OCI-LY1 (cell line): ENCODE measurements around the gene CIZ1.

ENCODE experiments used
- H2AFZ ChIP-seq: fragments of 200-600 bp; sonication (generic), shearing (Covaris generic); 2 replicates; pipeline ENCODE4 v1.6.0; 2014; ENCODE audit warnings: antibody characterized with exemption, mild to moderate bottlenecking, low read length
- H3F3A ChIP-seq: fragments of 200-600 bp; sonication (generic), shearing (Covaris generic); 2 replicates; pipeline ENCODE4 v1.6.0; 2014; ENCODE audit warnings: mild to moderate bottlenecking, antibody characterized with exemption, low read length, moderate library complexity; ENCODE audit not compliant: insufficient read depth
- H3K27ac ChIP-seq: fragments of 200-600 bp; sonication (generic); 2 replicates; pipeline ENCODE4 v1.5.1; 2014; ENCODE audit warnings: low read length, mixed run types, mild to moderate bottlenecking, low read depth; ENCODE audit not compliant: poor library complexity, severe bottlenecking
- H3K27me3 ChIP-seq: fragments of 200-600 bp; sonication (generic); 2 replicates; pipeline ENCODE4 v1.6.0; 2014; ENCODE audit warnings: antibody characterized with exemption, mild to moderate bottlenecking, low read length, moderate library complexity; ENCODE audit not compliant: insufficient read depth
- H3K36me3 ChIP-seq: fragments of 200-600 bp; sonication (generic); 2 replicates; pipeline ENCODE4 v1.6.1; 2014; ENCODE audit warnings: mild to moderate bottlenecking, antibody characterized with exemption, low read length, moderate library complexity, mixed read lengths; ENCODE audit not compliant: insufficient read depth
- H3K4me1 ChIP-seq: fragments of 200-600 bp; sonication (generic); 2 replicates; pipeline ENCODE4 v1.5.1; 2014; ENCODE audit warnings: mild to moderate bottlenecking, low read length, moderate library complexity; ENCODE audit not compliant: insufficient read depth, severe bottlenecking
- H3K4me2 ChIP-seq: fragments of 200-600 bp; sonication (generic), shearing (Covaris generic); 2 replicates; pipeline ENCODE4 v1.6.1; 2014; ENCODE audit warnings: low read length
- H3K4me3 ChIP-seq: fragments of 200-600 bp; sonication (generic); 2 replicates; pipeline ENCODE4 v1.5.1; 2014; ENCODE audit warnings: low read length, low read depth, mild to moderate bottlenecking, mixed read lengths; ENCODE audit not compliant: poor library complexity, severe bottlenecking
- H3K79me2 ChIP-seq: fragments of 200-600 bp; shearing (Covaris generic); 2 replicates; pipeline ENCODE4 v1.6.1; 2016; ENCODE audit warnings: mixed run types, low read length, mixed read lengths; ENCODE audit not compliant: insufficient read depth
- H3K9ac ChIP-seq: fragments of 200-600 bp; sonication (generic), shearing (Covaris generic); 2 replicates; pipeline ENCODE4 v1.6.1; 2014; ENCODE audit warnings: mild to moderate bottlenecking, low read length, mixed read lengths
- H3K9me2 ChIP-seq: fragments of 200-600 bp; sonication (generic), shearing (Covaris generic); 2 replicates; pipeline ENCODE4 v1.6.1; 2014; ENCODE audit warnings: low read depth, mild to moderate bottlenecking, low read length, mixed read lengths
- H3K9me3 ChIP-seq: fragments of 200-600 bp; shearing (Covaris generic); 2 replicates; pipeline ENCODE4 v1.6.1; 2014; ENCODE audit warnings: low read length, mixed read lengths
- H4K20me1 ChIP-seq: fragments of 200-600 bp; sonication (generic), shearing (Covaris generic); 2 replicates; pipeline ENCODE4 v1.6.0; 2016; ENCODE audit warnings: mild to moderate bottlenecking, low read length; ENCODE audit not compliant: insufficient read depth
- EZH2 ChIP-seq: fragments of 200-600 bp; sonication (generic), shearing (Covaris generic); IDR thresholded peaks from 2 replicates; pipeline ENCODE4 v1.8.0; 2017; ENCODE audit warnings: borderline replicate concordance, mixed run types, mild to moderate bottlenecking, antibody characterized with exemption, low read length, moderate library complexity, mixed read lengths
- TF ChIP-seq, protein P1 (sequence below): fragments of 200-600 bp; sonication (generic), shearing (Covaris generic); IDR thresholded peaks from 2 replicates; pipeline ENCODE4 v1.5.1; 2017; ENCODE audit warnings: mild to moderate bottlenecking, antibody characterized with exemption, low read length, moderate library complexity, mixed read lengths

The CIZ1 gene

GRCh38 chr9:128153060-128153946 lies 38.1 kb downstream of the CIZ1 start:
- H3K79me2 ChIP-seq: no peaks in the 10 kb centered on the region
- no peak overlapping the region for H3K4me2 ChIP-seq
- H3K9me2 ChIP-seq: no peaks in the 10 kb centered on the region
- H4K20me1 ChIP-seq: no peaks in the 10 kb centered on the region
- no peaks in the 10 kb centered on the region; the same call in 1 of the 2 replicates for H3K36me3 ChIP-seq
- no peak overlapping the region for H3K9ac ChIP-seq
- H3K27me3 ChIP-seq: peaks cover 8% of the 10 kb centered on the region; the same call in 1 of the 2 replicates
- TF ChIP-seq, protein P1, sequence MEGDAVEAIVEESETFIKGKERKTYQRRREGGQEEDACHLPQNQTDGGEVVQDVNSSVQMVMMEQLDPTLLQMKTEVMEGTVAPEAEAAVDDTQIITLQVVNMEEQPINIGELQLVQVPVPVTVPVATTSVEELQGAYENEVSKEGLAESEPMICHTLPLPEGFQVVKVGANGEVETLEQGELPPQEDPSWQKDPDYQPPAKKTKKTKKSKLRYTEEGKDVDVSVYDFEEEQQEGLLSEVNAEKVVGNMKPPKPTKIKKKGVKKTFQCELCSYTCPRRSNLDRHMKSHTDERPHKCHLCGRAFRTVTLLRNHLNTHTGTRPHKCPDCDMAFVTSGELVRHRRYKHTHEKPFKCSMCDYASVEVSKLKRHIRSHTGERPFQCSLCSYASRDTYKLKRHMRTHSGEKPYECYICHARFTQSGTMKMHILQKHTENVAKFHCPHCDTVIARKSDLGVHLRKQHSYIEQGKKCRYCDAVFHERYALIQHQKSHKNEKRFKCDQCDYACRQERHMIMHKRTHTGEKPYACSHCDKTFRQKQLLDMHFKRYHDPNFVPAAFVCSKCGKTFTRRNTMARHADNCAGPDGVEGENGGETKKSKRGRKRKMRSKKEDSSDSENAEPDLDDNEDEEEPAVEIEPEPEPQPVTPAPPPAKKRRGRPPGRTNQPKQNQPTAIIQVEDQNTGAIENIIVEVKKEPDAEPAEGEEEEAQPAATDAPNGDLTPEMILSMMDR: no peak
- no peak for TF ChIP-seq EZH2
- no peaks in the 10 kb centered on the region for H3K9me3 ChIP-seq
- H3K4me1 ChIP-seq: no peaks in the 10 kb centered on the region
- no peak overlapping the region for H3K4me3 ChIP-seq
- H3F3A ChIP-seq: no peaks in the 10 kb centered on the region
- no peak overlapping the region for H3K27ac ChIP-seq
- no peak overlapping the region for H2AFZ ChIP-seq

- Histone ChIP-seq H3K9me3 (no peaks in the 10 kb centered on the region), H3K9me2 (no peaks in the 10 kb centered on the region), H4K20me1 (no peaks in the 10 kb centered on the region), H3K27ac (no peak overlapping the region), H2AFZ (no peak overlapping the region), H3K79me2 (no peaks in the 10 kb centered on the region), H3K27me3 (peaks cover 8% of the 10 kb centered on the region; the same call in 1 of the 2 replicates), H3K36me3 (no peaks in the 10 kb centered on the region; the same call in 1 of the 2 replicates), H3F3A (no peaks in the 10 kb centered on the region), H3K4me3 (no peak overlapping the region), H3K4me2 (no peak overlapping the region), H3K4me1 (no peaks in the 10 kb centered on the region), H3K9ac (no peak overlapping the region)
- TF ChIP-seq, protein P1: no peak
- no peak for TF ChIP-seq EZH2
These were observed 39.0 kb downstream of the CIZ1 start for GRCh38 chr9:128152133-128153059.

DNA sequence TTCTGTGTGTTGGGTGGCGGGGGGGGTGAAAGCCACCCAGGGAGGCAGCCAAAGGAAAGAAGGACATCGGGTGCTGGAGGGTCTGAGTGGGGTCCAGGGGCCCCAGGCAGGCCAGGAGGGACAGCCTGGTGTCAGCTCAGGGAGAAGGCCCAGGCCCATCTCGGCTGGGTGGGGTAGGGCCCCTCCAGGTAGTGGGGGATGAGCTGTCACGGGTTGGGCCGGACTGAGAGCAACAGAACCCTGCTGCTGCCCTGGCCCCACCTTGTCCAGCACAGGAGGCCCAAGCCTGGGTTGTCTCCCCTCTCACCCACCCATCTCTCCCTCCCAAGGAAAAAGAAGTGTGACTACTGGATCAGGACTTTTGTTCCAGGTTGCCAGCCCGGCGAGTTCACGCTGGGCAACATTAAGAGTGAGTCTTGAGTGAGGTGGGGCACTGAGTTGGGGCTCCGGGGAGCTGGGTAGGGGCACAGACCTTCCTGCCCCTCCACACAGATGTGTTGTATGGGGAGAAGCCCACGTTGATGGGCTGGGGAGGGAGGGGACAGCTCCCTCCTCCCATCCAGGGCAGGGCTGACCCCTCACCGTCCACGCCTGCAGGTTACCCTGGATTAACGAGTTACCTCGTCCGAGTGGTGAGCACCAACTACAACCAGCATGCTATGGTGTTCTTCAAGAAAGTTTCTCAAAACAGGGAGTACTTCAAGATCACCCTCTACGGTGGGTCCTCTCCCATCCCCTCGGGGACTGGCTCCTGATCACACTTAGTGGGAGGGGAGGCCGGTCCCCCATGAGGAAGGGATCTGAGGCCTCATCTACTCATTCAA lies 39.9 kb downstream of the CIZ1 start:
- Histone ChIP-seq H3K27ac (no peak overlapping the region), H3K27me3 (peaks cover 8% of the 10 kb centered on the region; the same call in 1 of the 2 replicates), H3K9me2 (no peaks in the 10 kb centered on the region), H3K4me1 (no peaks in the 10 kb centered on the region), H2AFZ (no peak overlapping the region), H4K20me1 (no peaks in the 10 kb centered on the region), H3K9ac (no peak overlapping the region), H3K9me3 (no peaks in the 10 kb centered on the region), H3F3A (no peaks in the 10 kb centered on the region), H3K36me3 (no peaks in the 10 kb centered on the region; the same call in 1 of the 2 replicates), H3K4me3 (no peak overlapping the region), H3K4me2 (no peak overlapping the region), H3K79me2 (no peaks in the 10 kb centered on the region)
- TF ChIP-seq EZH2: no peak
- TF ChIP-seq, protein P1: no peak
